NCI-H2227 (cell line): Measurements from ENCODE around the gene KRTAP10-11.

ENCODE experiments used
- DNase-seq: peaks from one replicate; lab custom pipeline; 2025; ENCODE audit not compliant: unreplicated experiment; lab: John Stamatoyannopoulos, UW

KRTAP10-11 gene

GRCh38 chr21:44694776-44695175, 48.6 kb downstream of the KRTAP10-11 start:
- no peak for DNase-seq

- DNase-seq = no peak
Observed at GRCh38 chr21:44695184-44695583, 49.0 kb downstream of the KRTAP10-11 start.

- DNase-seq = no peak
Observed at GRCh38 chr21:44695641-44696040, 49.4 kb downstream of the KRTAP10-11 start.

- no peak for DNase-seq
Observed at GRCh38 chr21:44696572-44696971, 50.4 kb downstream of the KRTAP10-11 start.
